OCI-LY7 (cell line): Measurements from ENCODE around the gene GBF1.

Experiments
- EZH2phosphoT487 ChIP-seq: fragments of 200-600 bp; sonication (generic); IDR thresholded peaks from 2 replicates; pipeline ENCODE4 v1.6.1; 2018; ENCODE audit warnings: low read depth, borderline replicate concordance, mild to moderate bottlenecking, mixed run types, antibody characterized with exemption, low read length, moderate library complexity, mixed read lengths
- TF ChIP-seq, protein P1 (sequence below): fragments of 200-600 bp; sonication (generic); conservative IDR thresholded peaks from 2 replicates; pipeline ENCODE4 v1.5.1; 2014; ENCODE audit warnings: mild to moderate bottlenecking, antibody characterized with exemption, low read length, moderate library complexity, mixed read lengths

DNA sequence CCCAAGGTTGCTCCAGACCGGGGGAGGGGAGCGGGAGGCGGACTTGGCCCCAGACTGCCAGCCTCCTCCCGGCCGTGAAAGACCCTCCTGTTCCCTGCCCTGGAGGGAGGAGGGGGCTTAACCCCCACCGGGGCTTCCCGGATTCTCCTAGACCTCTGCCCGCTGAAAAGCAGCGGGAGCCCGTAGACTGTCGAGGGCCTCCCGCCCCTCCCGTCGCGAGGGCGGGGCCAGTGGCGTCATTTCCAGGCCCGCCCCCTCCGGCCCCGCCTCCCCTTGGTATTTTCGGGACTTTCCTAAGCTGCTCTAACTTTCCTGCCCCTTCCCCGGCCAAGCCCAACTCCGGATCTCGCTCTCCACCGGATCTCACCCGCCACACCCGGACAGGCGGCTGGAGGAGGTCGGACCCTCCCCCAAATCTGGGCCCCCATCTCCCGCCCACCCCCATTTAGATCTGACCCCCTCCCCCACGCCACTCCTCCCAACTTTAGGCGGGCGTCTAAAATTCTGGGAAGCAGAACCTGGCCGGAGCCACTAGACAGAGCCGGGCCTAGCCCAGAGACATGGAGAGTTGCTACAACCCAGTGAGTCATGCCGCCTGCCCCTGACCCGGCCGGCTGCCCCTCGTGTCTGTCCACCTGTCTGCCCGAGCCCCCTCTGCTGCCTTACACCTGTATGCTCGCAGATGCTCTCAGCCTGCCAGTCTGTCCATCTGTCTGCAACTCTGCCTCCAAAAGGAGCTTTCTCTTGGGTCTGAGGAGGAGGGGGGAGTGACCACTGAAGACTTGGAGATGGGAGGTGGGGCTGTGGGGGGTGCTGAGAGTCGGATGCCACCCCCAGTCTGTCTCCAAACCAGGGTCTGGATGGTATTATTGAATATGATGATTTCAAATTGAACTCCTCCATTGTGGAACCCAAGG, 150.3 kb downstream of the GBF1 start, which contains the start of gene NFKB2:
- no peak for TF ChIP-seq EZH2phosphoT487
- TF ChIP-seq, protein P1, sequence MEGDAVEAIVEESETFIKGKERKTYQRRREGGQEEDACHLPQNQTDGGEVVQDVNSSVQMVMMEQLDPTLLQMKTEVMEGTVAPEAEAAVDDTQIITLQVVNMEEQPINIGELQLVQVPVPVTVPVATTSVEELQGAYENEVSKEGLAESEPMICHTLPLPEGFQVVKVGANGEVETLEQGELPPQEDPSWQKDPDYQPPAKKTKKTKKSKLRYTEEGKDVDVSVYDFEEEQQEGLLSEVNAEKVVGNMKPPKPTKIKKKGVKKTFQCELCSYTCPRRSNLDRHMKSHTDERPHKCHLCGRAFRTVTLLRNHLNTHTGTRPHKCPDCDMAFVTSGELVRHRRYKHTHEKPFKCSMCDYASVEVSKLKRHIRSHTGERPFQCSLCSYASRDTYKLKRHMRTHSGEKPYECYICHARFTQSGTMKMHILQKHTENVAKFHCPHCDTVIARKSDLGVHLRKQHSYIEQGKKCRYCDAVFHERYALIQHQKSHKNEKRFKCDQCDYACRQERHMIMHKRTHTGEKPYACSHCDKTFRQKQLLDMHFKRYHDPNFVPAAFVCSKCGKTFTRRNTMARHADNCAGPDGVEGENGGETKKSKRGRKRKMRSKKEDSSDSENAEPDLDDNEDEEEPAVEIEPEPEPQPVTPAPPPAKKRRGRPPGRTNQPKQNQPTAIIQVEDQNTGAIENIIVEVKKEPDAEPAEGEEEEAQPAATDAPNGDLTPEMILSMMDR: no peak
